ENCODE results near the gene RAB3IL1. TPM values are rescaled to one million over a fixed set of nuclear protein-coding genes. Genes with fewer than 3 reads are reported as not detected.
A peak's percentile ranks its signal among the peaks of the same experiment; 100 is the strongest.

Gene RAB3IL1
- total RNA-seq, 4 donors from 2014 or later = 0.15 to 10.3 (median 5.0) TPM

DNA sequence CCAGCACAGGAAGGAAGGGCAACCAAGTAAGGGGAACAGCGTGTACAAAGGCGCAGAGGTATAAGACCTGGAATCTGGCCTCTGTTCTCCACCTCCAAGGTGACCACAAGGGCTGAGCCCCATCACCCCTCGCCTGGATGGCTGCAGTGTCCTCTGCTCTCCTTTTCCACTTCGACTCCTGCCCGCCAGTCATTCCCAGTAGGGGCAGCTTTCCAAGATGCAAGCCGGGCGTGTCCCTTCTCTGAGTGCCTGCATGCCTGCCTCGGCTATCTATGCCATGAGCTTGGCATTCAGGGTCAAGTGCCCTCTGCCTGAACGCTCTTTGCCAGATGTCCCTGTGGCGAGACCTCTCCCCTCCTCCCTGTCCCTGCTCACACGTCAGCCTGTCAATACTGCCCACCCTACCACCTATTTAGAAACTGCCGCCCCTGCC is 43.0 kb downstream of the RAB3IL1 start:
- H3K27ac ChIP-seq = no peak overlapping the region
- 43 to 69% methylated on average over 6 to 11 of the region's 12 CpGs for WGBS, 2 donors
- intact Hi-C loops (cut with DNase I) = no loop called here
- no peak for TF ChIP-seq POLR2A (IDR thresholded peaks at IDR 0.05)
- TF ChIP-seq, protein P1, sequence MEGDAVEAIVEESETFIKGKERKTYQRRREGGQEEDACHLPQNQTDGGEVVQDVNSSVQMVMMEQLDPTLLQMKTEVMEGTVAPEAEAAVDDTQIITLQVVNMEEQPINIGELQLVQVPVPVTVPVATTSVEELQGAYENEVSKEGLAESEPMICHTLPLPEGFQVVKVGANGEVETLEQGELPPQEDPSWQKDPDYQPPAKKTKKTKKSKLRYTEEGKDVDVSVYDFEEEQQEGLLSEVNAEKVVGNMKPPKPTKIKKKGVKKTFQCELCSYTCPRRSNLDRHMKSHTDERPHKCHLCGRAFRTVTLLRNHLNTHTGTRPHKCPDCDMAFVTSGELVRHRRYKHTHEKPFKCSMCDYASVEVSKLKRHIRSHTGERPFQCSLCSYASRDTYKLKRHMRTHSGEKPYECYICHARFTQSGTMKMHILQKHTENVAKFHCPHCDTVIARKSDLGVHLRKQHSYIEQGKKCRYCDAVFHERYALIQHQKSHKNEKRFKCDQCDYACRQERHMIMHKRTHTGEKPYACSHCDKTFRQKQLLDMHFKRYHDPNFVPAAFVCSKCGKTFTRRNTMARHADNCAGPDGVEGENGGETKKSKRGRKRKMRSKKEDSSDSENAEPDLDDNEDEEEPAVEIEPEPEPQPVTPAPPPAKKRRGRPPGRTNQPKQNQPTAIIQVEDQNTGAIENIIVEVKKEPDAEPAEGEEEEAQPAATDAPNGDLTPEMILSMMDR (IDR thresholded peaks at IDR 0.05) = no peak
- DNase-seq = no peak
- H3K36me3 ChIP-seq = peaks cover 0 to 18% (median 0%) of the 10 kb centered on the region in 3 donors
- H3K4me1 ChIP-seq = peaks cover 4 to 28% (median 11%) of the 10 kb centered on the region in 3 donors
- H3K27me3 ChIP-seq = peaks cover 0 to 37% (median 0%) of the 10 kb centered on the region in 4 donors
- H3K9me3 ChIP-seq = no peaks in the 10 kb centered on the region
- H3K4me3 ChIP-seq = no peak overlapping the region

DNA sequence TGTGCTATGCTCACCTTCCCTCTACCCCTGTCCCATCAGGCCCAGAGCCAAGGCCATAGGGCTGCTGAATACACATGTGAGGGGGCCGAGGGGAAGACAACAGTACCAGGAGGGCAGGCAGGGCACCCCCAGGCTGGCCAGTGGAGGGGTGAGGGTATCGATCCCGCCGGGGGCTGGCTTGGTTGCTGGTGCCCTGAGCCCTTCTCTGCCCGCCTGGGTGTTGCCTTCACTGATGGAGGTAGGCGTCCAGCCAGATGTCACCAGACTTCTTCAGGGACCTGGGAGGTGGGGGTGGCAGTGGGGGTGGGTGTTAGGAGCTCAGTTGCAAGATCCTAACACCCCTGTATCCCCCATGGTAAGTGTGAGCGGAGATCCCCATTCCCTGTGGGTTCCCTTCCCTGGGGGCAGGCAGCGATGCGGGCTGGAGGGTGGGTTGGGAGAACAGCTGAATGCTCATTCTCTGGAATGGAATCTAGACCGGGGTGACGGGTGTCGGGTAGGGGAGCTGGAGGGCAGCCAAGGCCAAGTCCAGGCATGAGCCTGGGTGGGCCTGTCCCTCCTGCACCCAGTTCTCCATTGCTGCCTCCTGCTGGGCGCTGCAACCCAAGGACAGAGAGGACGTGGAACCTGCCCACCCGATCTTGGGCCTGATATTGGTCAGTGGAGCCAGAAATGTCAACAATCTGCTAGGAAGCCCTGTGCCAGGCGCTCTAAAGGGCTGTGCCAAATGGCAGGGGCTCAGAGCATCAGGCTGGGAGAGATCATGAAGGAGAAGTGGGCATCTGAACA is 43.6 kb downstream of the RAB3IL1 start:
- Histone ChIP-seq H3K36me3 (peaks cover 0 to 15% (median 0%) of the 10 kb centered on the region in 3 donors), H3K4me3 (no peak overlapping the region), H3K4me1 (peaks cover 4 to 28% (median 11%) of the 10 kb centered on the region in 3 donors), H3K9me3 (no peaks in the 10 kb centered on the region), H3K27me3 (peaks cover 0 to 37% (median 0%) of the 10 kb centered on the region in 4 donors), H3K27ac (no peak overlapping the region)
- DNase-seq = no peak
- TF ChIP-seq, protein P1 (IDR thresholded peaks at IDR 0.05) = no peak
- no peak for TF ChIP-seq POLR2A (IDR thresholded peaks at IDR 0.05)
- intact Hi-C loops (cut with DNase I) = no loop called here
- WGBS, 2 donors = 38 to 80% methylated on average over 3 to 7 of the region's 16 CpGs

DNA sequence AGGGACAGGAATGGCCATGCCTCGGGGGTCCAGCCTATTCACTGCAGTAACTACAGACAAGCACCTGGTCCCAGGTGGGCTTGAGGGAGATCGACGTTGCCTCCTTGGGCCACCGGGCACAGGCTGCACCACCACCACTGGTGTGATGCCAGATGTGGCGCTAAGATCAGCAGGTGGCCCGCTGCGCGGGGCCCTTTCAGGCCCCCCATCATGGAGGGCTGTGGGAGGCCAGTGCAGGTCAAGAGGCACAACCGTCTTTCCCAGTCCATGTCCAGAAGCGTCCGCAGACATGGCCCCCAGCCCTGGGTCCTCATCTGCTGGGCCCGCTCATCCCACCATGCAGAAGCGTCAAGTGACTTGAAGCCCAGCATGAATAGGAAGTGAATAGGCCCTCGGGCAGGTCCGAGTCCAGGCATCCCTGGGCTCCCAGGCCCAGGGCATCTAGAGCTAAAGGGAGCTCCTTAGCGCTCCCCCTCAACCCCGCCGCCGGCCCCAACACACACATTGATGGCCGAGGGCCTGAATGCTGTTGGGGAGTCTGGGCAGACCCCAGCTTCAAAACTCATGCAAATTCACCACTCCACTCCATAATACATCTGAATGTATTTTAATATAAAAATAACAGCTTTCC is 44.3 kb downstream of the RAB3IL1 start:
- H3K27me3 ChIP-seq = peaks cover 0 to 37% (median 0%) of the 10 kb centered on the region in 4 donors
- WGBS, 2 donors = 99% methylated on average over 12 of the region's 20 CpGs; no CpG with 5 or more reads in 1 of the 2 donors
- H3K9me3 ChIP-seq = no peaks in the 10 kb centered on the region
- intact Hi-C loops (cut with DNase I) = no loop called here
- no peak for DNase-seq
- peaks cover 4 to 28% (median 11%) of the 10 kb centered on the region in 3 donors for H3K4me1 ChIP-seq
- no peak overlapping the region for H3K4me3 ChIP-seq
- no peak overlapping the region for H3K27ac ChIP-seq
- TF ChIP-seq POLR2A (IDR thresholded peaks at IDR 0.05) = no peak
- TF ChIP-seq, protein P1 (IDR thresholded peaks at IDR 0.05) = no peak
- H3K36me3 ChIP-seq = peaks cover 0 to 8% (median 0%) of the 10 kb centered on the region in 3 donors

DNA sequence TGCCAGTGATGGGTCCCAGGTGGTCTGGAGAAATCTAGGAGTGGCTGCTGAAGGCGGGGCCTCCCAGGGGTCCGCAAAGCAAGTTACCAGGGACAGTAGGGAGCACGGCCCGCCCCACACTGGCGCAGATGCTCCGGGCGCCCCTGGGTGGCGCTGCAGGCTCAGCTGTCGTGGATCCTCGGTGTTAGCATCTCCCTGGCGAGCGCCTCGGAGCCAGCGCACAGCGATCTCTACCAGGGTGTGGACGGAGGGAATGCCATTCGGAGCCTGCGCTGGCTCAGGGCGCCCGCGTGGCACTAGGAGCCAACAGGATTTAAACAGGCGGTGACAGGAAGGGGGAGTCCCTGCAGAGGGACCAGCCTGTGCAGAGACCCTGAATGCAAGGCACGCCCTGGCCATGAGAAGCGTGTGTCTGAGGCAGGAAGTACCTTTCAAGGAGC is 46.2 kb downstream of the RAB3IL1 start:
- H3K4me1 ChIP-seq = peaks cover 4 to 33% (median 11%) of the 10 kb centered on the region in 3 donors
- WGBS, 2 donors = 3 to 5% methylated on average over 4 to 9 of the region's 24 CpGs
- H3K9me3 ChIP-seq = no peaks in the 10 kb centered on the region
- TF ChIP-seq, protein P1 (IDR thresholded peaks at IDR 0.05) = peak; percentile 76 to 92 (median 84)
- no peak for TF ChIP-seq POLR2A (IDR thresholded peaks at IDR 0.05)
- H3K36me3 ChIP-seq = no peaks in the 10 kb centered on the region
- H3K27me3 ChIP-seq = peaks cover 0 to 37% (median 0%) of the 10 kb centered on the region in 4 donors
- H3K27ac ChIP-seq = peak overlapping the region in 2 of 4 donors; percentile 9 to 29
- no peak for DNase-seq
- H3K4me3 ChIP-seq = peak overlapping the region in 1 of 4 donors; percentile 44
- intact Hi-C loops (cut with DNase I) = no loop called here
